ENCODE measurements around the gene CEND1.

The CEND1 gene

GRCh38 chr11:777288-778255, 12.3 kb downstream of the CEND1 start, which contains the start of gene GATD1:
Gene GATD1 (minus strand): TSS chr11:777487. CDS start chr11:777462, 25 bp downstream.
- peak; percentile 96 to 98 for DNase-seq

- DNase-seq: peak; percentile 54 to 67
These were observed 13.2 kb downstream of the CEND1 start for GRCh38 chr11:776561-777287.

- DNase-seq: no peak
These were observed 13.7 kb downstream of the CEND1 start for GRCh38 chr11:776263-776560.

GRCh38 chr11:774873-775592, 14.9 kb downstream of the CEND1 start:
- DNase-seq: no peak

GRCh38 chr11:773830-774229, 16.1 kb downstream of the CEND1 start:
- DNase-seq: no peak

- no peak for DNase-seq
These were observed 16.5 kb downstream of the CEND1 start for GRCh38 chr11:773425-773824.

- no peak for DNase-seq
These were observed 17.2 kb downstream of the CEND1 start for GRCh38 chr11:772429-773390.

- no peak for DNase-seq
These were observed 18.2 kb downstream of the CEND1 start for GRCh38 chr11:771617-772204.

GRCh38 chr11:770642-771616, 19.0 kb downstream of the CEND1 start:
- no peak for DNase-seq

- DNase-seq: no peak
These were observed 19.8 kb downstream of the CEND1 start for GRCh38 chr11:769887-770641.

- DNase-seq: no peak
These were observed 22.7 kb downstream of the CEND1 start for GRCh38 chr11:767238-767637.

GRCh38 chr11:766936-767210, 23.0 kb downstream of the CEND1 start:
- no peak for DNase-seq

- no peak for DNase-seq
These were observed 23.6 kb downstream of the CEND1 start for GRCh38 chr11:766106-766935.

- DNase-seq: no peak
These were observed 24.1 kb downstream of the CEND1 start for GRCh38 chr11:765802-766091.

- peak; percentile 72 to 77 for DNase-seq
These were observed 24.7 kb downstream of the CEND1 start for GRCh38 chr11:765025-765801.

- no peak for DNase-seq
These were observed 25.4 kb downstream of the CEND1 start for GRCh38 chr11:764322-765024.

GRCh38 chr11:763549-764321, 26.2 kb downstream of the CEND1 start:
- DNase-seq: no peak

All from activated T-cell treated with anti-CD3 and anti-CD28 coated beads, Interleukin-2, amount 50 U/mL, for 48 hours (primary cell).